OCI-LY3 (cell line): ENCODE measurements around the gene TTLL11.

Experiments
- EZH2phosphoT487 ChIP-seq: fragments of 200-600 bp; shearing (Covaris generic); IDR thresholded peaks from 2 replicates; pipeline ENCODE4 v1.6.1; 2018; ENCODE audit warnings: antibody characterized with exemption, mixed run types, low read depth
- TF ChIP-seq, protein P1 (sequence below): fragments of 200-600, 300-600 bp; sonication (generic); IDR thresholded peaks from 2 replicates; pipeline ENCODE4 v1.5.1; 2014; ENCODE audit warnings: antibody characterized with exemption, low read length, low read depth

DNA sequence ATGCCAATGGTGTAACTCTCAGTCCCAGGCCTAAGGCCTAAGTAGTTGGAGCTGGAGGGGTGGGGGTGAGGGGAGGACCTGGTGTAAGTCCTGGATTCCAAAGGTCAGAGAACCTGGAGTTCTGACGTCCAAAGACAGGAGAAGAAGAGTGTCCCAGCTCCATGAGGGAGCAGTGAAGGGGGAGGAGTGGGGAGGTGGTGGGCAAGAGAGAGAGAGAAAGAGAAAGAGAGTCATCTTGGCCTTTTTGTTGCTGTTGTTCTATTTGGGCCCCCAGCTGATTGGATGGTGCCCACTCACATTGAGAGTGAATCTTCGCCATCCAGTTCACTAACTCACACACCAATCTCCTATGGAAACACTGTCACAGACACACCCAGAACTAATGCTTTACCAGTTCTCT is 242.7 kb downstream of the TTLL11 start:
- TF ChIP-seq, protein P1, sequence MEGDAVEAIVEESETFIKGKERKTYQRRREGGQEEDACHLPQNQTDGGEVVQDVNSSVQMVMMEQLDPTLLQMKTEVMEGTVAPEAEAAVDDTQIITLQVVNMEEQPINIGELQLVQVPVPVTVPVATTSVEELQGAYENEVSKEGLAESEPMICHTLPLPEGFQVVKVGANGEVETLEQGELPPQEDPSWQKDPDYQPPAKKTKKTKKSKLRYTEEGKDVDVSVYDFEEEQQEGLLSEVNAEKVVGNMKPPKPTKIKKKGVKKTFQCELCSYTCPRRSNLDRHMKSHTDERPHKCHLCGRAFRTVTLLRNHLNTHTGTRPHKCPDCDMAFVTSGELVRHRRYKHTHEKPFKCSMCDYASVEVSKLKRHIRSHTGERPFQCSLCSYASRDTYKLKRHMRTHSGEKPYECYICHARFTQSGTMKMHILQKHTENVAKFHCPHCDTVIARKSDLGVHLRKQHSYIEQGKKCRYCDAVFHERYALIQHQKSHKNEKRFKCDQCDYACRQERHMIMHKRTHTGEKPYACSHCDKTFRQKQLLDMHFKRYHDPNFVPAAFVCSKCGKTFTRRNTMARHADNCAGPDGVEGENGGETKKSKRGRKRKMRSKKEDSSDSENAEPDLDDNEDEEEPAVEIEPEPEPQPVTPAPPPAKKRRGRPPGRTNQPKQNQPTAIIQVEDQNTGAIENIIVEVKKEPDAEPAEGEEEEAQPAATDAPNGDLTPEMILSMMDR = no peak
- no peak for TF ChIP-seq EZH2phosphoT487
